ENCODE data around the gene NIT1. TPM values are rescaled to one million over a fixed set of nuclear protein-coding genes. Genes with fewer than 3 reads are reported as not detected.

NIT1 gene
- total and polyA plus RNA-seq, 12 donors, result 24.1 to 41.2 (median 32.1) TPM

DNA sequence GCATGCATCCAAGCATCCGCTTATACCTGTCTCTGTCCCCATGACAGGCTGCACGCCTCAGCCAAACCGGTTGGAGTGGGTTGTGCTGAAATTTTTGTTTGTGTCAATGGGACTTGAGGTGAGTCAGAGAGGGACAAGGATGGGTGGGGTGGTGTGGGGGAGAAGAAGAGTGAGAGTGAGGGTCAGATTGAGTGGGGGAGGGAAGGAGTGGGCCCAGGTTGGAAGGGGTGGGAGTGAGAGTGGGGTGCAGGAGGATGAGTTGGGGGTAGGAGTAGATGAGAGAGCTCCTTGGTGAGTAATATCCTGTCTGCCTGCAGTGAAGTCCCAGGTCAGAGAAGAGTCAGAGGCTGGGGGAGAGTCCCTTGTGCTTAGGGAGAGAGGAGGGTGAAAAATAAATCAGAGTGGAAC, 25.3 kb upstream of the NIT1 start:
- ATAC-seq (no peak), DNase-seq (no peak)
- TF ChIP-seq, protein P1, sequence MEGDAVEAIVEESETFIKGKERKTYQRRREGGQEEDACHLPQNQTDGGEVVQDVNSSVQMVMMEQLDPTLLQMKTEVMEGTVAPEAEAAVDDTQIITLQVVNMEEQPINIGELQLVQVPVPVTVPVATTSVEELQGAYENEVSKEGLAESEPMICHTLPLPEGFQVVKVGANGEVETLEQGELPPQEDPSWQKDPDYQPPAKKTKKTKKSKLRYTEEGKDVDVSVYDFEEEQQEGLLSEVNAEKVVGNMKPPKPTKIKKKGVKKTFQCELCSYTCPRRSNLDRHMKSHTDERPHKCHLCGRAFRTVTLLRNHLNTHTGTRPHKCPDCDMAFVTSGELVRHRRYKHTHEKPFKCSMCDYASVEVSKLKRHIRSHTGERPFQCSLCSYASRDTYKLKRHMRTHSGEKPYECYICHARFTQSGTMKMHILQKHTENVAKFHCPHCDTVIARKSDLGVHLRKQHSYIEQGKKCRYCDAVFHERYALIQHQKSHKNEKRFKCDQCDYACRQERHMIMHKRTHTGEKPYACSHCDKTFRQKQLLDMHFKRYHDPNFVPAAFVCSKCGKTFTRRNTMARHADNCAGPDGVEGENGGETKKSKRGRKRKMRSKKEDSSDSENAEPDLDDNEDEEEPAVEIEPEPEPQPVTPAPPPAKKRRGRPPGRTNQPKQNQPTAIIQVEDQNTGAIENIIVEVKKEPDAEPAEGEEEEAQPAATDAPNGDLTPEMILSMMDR (IDR thresholded peaks at IDR 0.05), result no peak
- WGBS, 2 donors, result 87 to 88% methylated on average over 3 of the region's 3 CpGs
- intact Hi-C loops (cut with DNase I), result loop anchor here in 3 of 10 donors (10.0 kb wide), 1 partner anchor 258 kb away; no protein-coding TSS in a partner anchor
- Histone ChIP-seq H3K4me3 (no peak overlapping the region), H3K4me1 (peaks cover 2 to 20% (median 12%) of the 10 kb centered on the region in 9 donors), H3K9me3 (no peaks in the 10 kb centered on the region), H3K36me3 (no peaks in the 10 kb centered on the region), H3K27ac (no peak overlapping the region), H3K27me3 (no peaks in the 10 kb centered on the region)

DNA sequence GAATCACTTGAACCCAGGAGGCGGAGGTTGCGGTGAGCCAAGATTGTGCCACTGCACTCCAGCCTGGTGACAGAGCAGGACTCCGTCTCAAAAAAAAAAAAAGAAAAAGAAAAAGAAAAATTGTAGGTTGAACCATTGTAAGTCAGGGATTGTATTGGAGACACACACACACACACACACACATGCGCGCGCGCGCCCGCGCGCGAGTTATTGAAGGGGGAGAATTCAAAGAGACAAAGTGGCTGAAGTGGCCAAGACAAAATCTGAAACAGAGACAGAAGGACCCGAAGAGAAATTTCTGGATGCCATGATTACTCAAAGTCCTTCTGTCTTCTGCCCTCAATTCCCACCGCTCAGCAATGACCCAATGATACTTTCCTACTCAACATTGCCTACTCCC, 23.4 kb upstream of the NIT1 start:
- WGBS, 2 donors, result 93 to 96% methylated on average over 13 to 14 of the region's 14 CpGs
- ATAC-seq (no peak), DNase-seq (no peak)
- Histone ChIP-seq H3K27me3 (no peaks in the 10 kb centered on the region), H3K4me3 (no peak overlapping the region), H3K9me3 (no peaks in the 10 kb centered on the region), H3K4me1 (peaks cover 7 to 35% (median 22%) of the 10 kb centered on the region in 9 donors), H3K27ac (no peak overlapping the region), H3K36me3 (peaks cover 0 to 3% (median 0%) of the 10 kb centered on the region in 9 donors)
- TF ChIP-seq, protein P1 (IDR thresholded peaks at IDR 0.05), result no peak
- intact Hi-C loops (cut with DNase I), result loop anchor here in 3 of 10 donors (10.0 kb wide), 1 partner anchor 260 kb away; no protein-coding TSS in a partner anchor

DNA sequence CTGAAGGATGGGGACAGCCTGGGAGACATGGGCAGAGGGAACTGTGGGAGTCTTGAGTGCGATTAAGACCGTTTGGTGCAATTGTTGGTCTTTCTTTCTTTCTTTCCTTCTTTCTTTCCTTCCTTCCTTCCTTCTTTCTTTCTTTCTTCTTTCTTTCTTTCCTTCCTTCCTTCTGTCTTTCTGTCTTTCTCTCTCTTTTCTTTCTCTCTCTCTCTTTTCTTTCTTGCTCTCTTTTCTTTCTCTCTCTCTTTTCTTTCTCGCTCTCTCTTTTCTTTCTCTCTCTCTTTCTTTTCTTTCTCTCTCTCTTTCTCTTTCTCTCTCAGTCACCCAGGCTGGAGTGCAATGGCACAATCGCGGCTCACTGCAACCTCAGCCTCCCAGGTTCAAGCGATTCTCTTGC, 22.7 kb upstream of the NIT1 start:
- DNase-seq, result no peak
- Histone ChIP-seq H3K27ac (no peak overlapping the region), H3K27me3 (no peaks in the 10 kb centered on the region), H3K9me3 (no peaks in the 10 kb centered on the region), H3K4me3 (no peak overlapping the region), H3K36me3 (peaks cover 0 to 11% (median 0%) of the 10 kb centered on the region in 9 donors), H3K4me1 (peaks cover 7 to 35% (median 22%) of the 10 kb centered on the region in 9 donors)
- ATAC-seq, result no peak
- intact Hi-C loops (cut with DNase I), result loop anchor here in 8 of 10 donors (5.0 to 10.0 kb wide), 6 partner anchors 48 to 368 kb away; partner anchors contain the start of gene USF1 (in 2 of the 8)
- 89 to 91% methylated on average over 6 of the region's 6 CpGs for WGBS, 2 donors
- TF ChIP-seq, protein P1 (IDR thresholded peaks at IDR 0.05), result no peak

DNA sequence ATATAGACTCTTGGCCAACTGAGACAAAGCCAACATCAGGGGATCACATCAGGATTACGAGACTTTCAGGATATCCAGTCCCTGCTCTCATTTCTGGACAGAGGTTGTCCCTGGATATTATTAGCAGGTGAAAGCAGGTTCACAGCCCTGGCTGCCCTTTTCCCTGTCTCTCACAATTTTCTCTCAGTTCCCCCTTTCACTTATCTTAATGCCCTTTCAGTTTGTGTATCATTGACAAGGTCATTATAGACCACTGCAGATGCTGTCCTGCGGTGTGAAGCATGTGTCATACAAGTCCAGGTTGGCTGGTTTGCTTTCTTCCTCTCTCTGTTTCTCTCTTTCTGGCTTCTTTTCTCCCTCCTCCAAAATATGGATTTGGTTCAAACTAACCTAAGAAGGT, 21.9 kb upstream of the NIT1 start:
- ATAC-seq, result no peak
- no peaks in the 10 kb centered on the region for H3K27me3 ChIP-seq
- no peak overlapping the region for H3K4me3 ChIP-seq
- DNase-seq, result no peak
- 90 to 95% methylated on average over 2 of the region's 2 CpGs for WGBS, 2 donors
- intact Hi-C loops (cut with DNase I), result loop anchor here in 8 of 10 donors (2.0 to 10.0 kb wide), 10 partner anchors 37 to 369 kb away; partner anchors contain the start of genes USF1 (in 3 of the 8) and DEDD (in 1 of the 8)
- TF ChIP-seq, protein P1 (IDR thresholded peaks at IDR 0.05), result no peak
- H3K36me3 ChIP-seq, result peaks cover 0 to 19% (median 3%) of the 10 kb centered on the region in 9 donors
- peak overlapping the region in 5 of 10 donors; percentile 10 to 64 (median 47) for H3K27ac ChIP-seq
- H3K9me3 ChIP-seq, result no peaks in the 10 kb centered on the region
- peaks cover 7 to 42% (median 22%) of the 10 kb centered on the region in 9 donors for H3K4me1 ChIP-seq
